ENCODE measurements around the gene SYNE2. TPM values are rescaled to one million over a fixed set of nuclear protein-coding genes. Genes with fewer than 3 reads are reported as not detected.

Gene SYNE2
- total RNA-seq, 2 donors from 2014 or later, result 86.7 to 97.4 TPM

GRCh38 chr14:64049616-64050381, 197.0 kb downstream of the SYNE2 start:
- Mint-ChIP-seq H3K27ac (no peak overlapping the region), H3K36me3 (peaks cover 17% of the 10 kb centered on the region), H3K4me3 (no peak overlapping the region), H3K4me1 (ENCODE audit: low read depth in 2 of 2) (peaks cover 0 to 4% of the 10 kb centered on the region in 2 donors), H3K27me3 (no peaks in the 10 kb centered on the region), H3K9me3 (no peaks in the 10 kb centered on the region)
- ATAC-seq, result no peak
- no peak for DNase-seq (ENCODE audit: low spot score)

- peaks cover 26% of the 10 kb centered on the region for H3K36me3 Mint-ChIP-seq
- peaks cover 3 to 8% of the 10 kb centered on the region in 2 donors for H3K4me1 Mint-ChIP-seq (ENCODE audit: low read depth in 2 of 2)
- no peak overlapping the region for H3K4me3 Mint-ChIP-seq
- ATAC-seq (peak in 1 of 2 donors; percentile 56), DNase-seq (ENCODE audit: low spot score) (no peak)
- no peaks in the 10 kb centered on the region for H3K9me3 Mint-ChIP-seq
- H3K27me3 Mint-ChIP-seq, result no peaks in the 10 kb centered on the region
- H3K27ac Mint-ChIP-seq, result peak overlapping the region in 1 of 2 donors; percentile 24
Observed at GRCh38 chr14:64053694-64054669, 201.2 kb downstream of the SYNE2 start.

GRCh38 chr14:64059454-64060198, 206.8 kb downstream of the SYNE2 start:
- Mint-ChIP-seq H3K27me3 (no peaks in the 10 kb centered on the region), H3K27ac (peak overlapping the region in 1 of 2 donors; percentile 20), H3K4me1 (ENCODE audit: low read depth in 2 of 2) (peaks cover 7 to 26% of the 10 kb centered on the region in 2 donors), H3K4me3 (no peak overlapping the region), H3K9me3 (no peaks in the 10 kb centered on the region), H3K36me3 (peaks cover 13% of the 10 kb centered on the region)
- ATAC-seq (peak in 1 of 2 donors; percentile 45), DNase-seq (ENCODE audit: low spot score) (no peak)

GRCh38 chr14:64060199-64060545, 207.4 kb downstream of the SYNE2 start:
- peak overlapping the region in 1 of 2 donors; percentile 20 for H3K27ac Mint-ChIP-seq
- no peaks in the 10 kb centered on the region for H3K9me3 Mint-ChIP-seq
- peaks cover 7 to 26% of the 10 kb centered on the region in 2 donors for H3K4me1 Mint-ChIP-seq (ENCODE audit: low read depth in 2 of 2)
- no peak overlapping the region for H3K4me3 Mint-ChIP-seq
- no peak for ATAC-seq
- DNase-seq (ENCODE audit: low spot score), result no peak
- no peaks in the 10 kb centered on the region for H3K27me3 Mint-ChIP-seq
- H3K36me3 Mint-ChIP-seq, result peaks cover 13% of the 10 kb centered on the region

- no peaks in the 10 kb centered on the region for H3K9me3 Mint-ChIP-seq
- no peak for DNase-seq (ENCODE audit: low spot score)
- ATAC-seq, result no peak
- peaks cover 7 to 26% of the 10 kb centered on the region in 2 donors for H3K4me1 Mint-ChIP-seq (ENCODE audit: low read depth in 2 of 2)
- H3K27me3 Mint-ChIP-seq, result no peaks in the 10 kb centered on the region
- peaks cover 13% of the 10 kb centered on the region for H3K36me3 Mint-ChIP-seq
- no peak overlapping the region for H3K4me3 Mint-ChIP-seq
- peak overlapping the region in 1 of 2 donors; percentile 8 for H3K27ac Mint-ChIP-seq
Observed at GRCh38 chr14:64060648-64061096, 207.9 kb downstream of the SYNE2 start.

- peak overlapping the region in 1 of 2 donors; percentile 8 for H3K27ac Mint-ChIP-seq
- peaks cover 7 to 26% of the 10 kb centered on the region in 2 donors for H3K4me1 Mint-ChIP-seq (ENCODE audit: low read depth in 2 of 2)
- H3K4me3 Mint-ChIP-seq, result no peak overlapping the region
- peaks cover 13% of the 10 kb centered on the region for H3K36me3 Mint-ChIP-seq
- no peaks in the 10 kb centered on the region for H3K9me3 Mint-ChIP-seq
- DNase-seq (ENCODE audit: low spot score) (no peak), ATAC-seq (no peak)
- H3K27me3 Mint-ChIP-seq, result no peaks in the 10 kb centered on the region
Observed at GRCh38 chr14:64061115-64061514, 208.3 kb downstream of the SYNE2 start.

- Mint-ChIP-seq H3K27me3 (no peaks in the 10 kb centered on the region), H3K27ac (peak overlapping the region in 1 of 2 donors; percentile 8), H3K9me3 (no peaks in the 10 kb centered on the region), H3K4me1 (ENCODE audit: low read depth in 2 of 2) (peaks cover 7 to 26% of the 10 kb centered on the region in 2 donors), H3K4me3 (no peak overlapping the region), H3K36me3 (peaks cover 13% of the 10 kb centered on the region)
- ATAC-seq, result no peak
- DNase-seq (ENCODE audit: low spot score), result no peak
Observed at GRCh38 chr14:64061706-64062105, 208.9 kb downstream of the SYNE2 start.

- DNase-seq (ENCODE audit: low spot score) (no peak), ATAC-seq (no peak)
- peaks cover 7 to 22% of the 10 kb centered on the region in 2 donors for H3K4me1 Mint-ChIP-seq (ENCODE audit: low read depth in 2 of 2)
- peaks cover 8% of the 10 kb centered on the region for H3K36me3 Mint-ChIP-seq
- no peaks in the 10 kb centered on the region for H3K9me3 Mint-ChIP-seq
- H3K27ac Mint-ChIP-seq, result no peak overlapping the region
- H3K27me3 Mint-ChIP-seq, result no peaks in the 10 kb centered on the region
- no peak overlapping the region for H3K4me3 Mint-ChIP-seq
Observed at GRCh38 chr14:64062381-64063115, 209.7 kb downstream of the SYNE2 start.

GRCh38 chr14:64064447-64064846, 211.6 kb downstream of the SYNE2 start:
- H3K27ac Mint-ChIP-seq, result no peak overlapping the region

GRCh38 chr14:64069634-64070359, 217.0 kb downstream of the SYNE2 start:
- Mint-ChIP-seq H3K9me3 (no peaks in the 10 kb centered on the region), H3K4me3 (no peak overlapping the region), H3K36me3 (peaks cover 15% of the 10 kb centered on the region), H3K4me1 (ENCODE audit: low read depth in 2 of 2) (peaks cover 0 to 3% of the 10 kb centered on the region in 2 donors), H3K27ac (peak overlapping the region in 1 of 2 donors; percentile 65), H3K27me3 (no peaks in the 10 kb centered on the region)
- ATAC-seq (no peak), DNase-seq (ENCODE audit: low spot score) (no peak)

More at GRCh38 chr14:64064447-64064846, 211.6 kb downstream of the SYNE2 start:
- Mint-ChIP-seq H3K9me3 (no peaks in the 10 kb centered on the region), H3K36me3 (no peaks in the 10 kb centered on the region), H3K4me3 (no peak overlapping the region), H3K4me1 (ENCODE audit: low read depth in 2 of 2) (peaks cover 0 to 14% of the 10 kb centered on the region in 2 donors), H3K27me3 (no peaks in the 10 kb centered on the region)
- DNase-seq (ENCODE audit: low spot score) (no peak), ATAC-seq (no peak)

- no peak for DNase-seq (ENCODE audit: low spot score)
- no peaks in the 10 kb centered on the region for H3K27me3 Mint-ChIP-seq
- ATAC-seq, result no peak
- peaks cover 20% of the 10 kb centered on the region for H3K36me3 Mint-ChIP-seq
- no peak overlapping the region for H3K27ac Mint-ChIP-seq
- no peak overlapping the region for H3K4me3 Mint-ChIP-seq
- H3K4me1 Mint-ChIP-seq (ENCODE audit: low read depth in 2 of 2), result peaks cover 0 to 3% of the 10 kb centered on the region in 2 donors
- no peaks in the 10 kb centered on the region for H3K9me3 Mint-ChIP-seq
Observed at GRCh38 chr14:64074961-64075612, 222.3 kb downstream of the SYNE2 start.

- ATAC-seq (no peak), DNase-seq (ENCODE audit: low spot score) (no peak)
- Mint-ChIP-seq H3K9me3 (no peaks in the 10 kb centered on the region), H3K4me3 (no peak overlapping the region), H3K27me3 (no peaks in the 10 kb centered on the region), H3K27ac (no peak overlapping the region), H3K4me1 (ENCODE audit: low read depth in 2 of 2) (peaks cover 0 to 3% of the 10 kb centered on the region in 2 donors), H3K36me3 (peaks cover 20% of the 10 kb centered on the region)
Observed at GRCh38 chr14:64075613-64076005, 222.8 kb downstream of the SYNE2 start.

Data from natural killer cell treated with Interleukin-12 subunit alpha and Interleukin-12 subunit beta and Interleukin-15 and Interleukin-18, amount 100 ng/mL, for 72 hours (primary cell).